ENCODE measurements around the gene BTC. TPM values are rescaled to one million over a fixed set of nuclear protein-coding genes. Genes with fewer than 3 reads are reported as not detected.

BTC gene
- total RNA-seq, 2 donors from 2014 or later, result not detected

DNA sequence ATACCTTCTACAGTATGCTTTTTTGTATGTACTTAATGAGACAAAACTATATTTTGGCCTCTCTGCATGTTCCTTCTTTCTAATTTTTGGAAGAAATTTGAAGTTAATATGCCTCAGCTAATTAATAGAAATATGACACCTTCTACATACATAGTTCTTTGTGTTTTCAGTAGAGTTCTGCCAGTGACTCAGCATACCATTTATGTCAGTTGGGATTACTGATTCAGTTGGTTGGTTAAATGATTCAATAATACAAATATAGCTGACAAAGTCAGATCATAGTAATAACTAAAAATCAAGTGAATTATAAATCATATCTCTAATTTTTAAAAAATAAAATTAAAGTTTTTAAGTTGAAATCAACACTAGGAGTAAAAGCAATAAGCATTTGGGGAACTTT, 16.8 kb downstream of the BTC start:
- no peaks in the 10 kb centered on the region for H3K27me3 Mint-ChIP-seq
- peaks cover 3% of the 10 kb centered on the region for H3K9me3 Mint-ChIP-seq
- no peak for ATAC-seq (replicated peaks)
- no peak overlapping the region for H3K27ac Mint-ChIP-seq
- H3K4me3 Mint-ChIP-seq, result no peak overlapping the region
- H3K4me1 Mint-ChIP-seq, result no peaks in the 10 kb centered on the region
- no peaks in the 10 kb centered on the region for H3K36me3 Mint-ChIP-seq (ENCODE audit: low read depth)

DNA sequence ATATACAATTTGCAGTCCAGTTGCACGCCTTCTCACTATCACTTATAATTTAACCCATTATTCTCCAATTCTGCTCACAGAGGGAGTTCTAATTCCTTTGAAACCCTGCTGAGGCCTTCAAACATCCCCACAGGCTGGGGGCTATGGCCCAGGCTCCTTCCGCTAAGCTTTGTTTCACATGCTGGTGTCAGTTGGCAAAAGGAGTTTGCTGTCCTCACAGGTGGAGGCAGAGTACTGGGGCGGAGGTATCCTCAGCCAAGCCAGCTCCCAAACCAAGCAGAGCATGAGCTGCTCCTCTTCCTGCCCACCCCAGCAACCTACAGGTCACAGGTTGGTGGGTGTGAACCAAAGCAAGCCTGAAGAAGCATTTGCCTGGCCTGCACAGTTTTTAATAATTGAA, 21.5 kb downstream of the BTC start:
- no peaks in the 10 kb centered on the region for H3K27me3 Mint-ChIP-seq
- no peak overlapping the region for H3K4me3 Mint-ChIP-seq
- no peak for ATAC-seq (replicated peaks)
- no peaks in the 10 kb centered on the region for H3K36me3 Mint-ChIP-seq (ENCODE audit: low read depth)
- no peaks in the 10 kb centered on the region for H3K4me1 Mint-ChIP-seq
- no peak overlapping the region for H3K27ac Mint-ChIP-seq
- H3K9me3 Mint-ChIP-seq, result no peaks in the 10 kb centered on the region

DNA sequence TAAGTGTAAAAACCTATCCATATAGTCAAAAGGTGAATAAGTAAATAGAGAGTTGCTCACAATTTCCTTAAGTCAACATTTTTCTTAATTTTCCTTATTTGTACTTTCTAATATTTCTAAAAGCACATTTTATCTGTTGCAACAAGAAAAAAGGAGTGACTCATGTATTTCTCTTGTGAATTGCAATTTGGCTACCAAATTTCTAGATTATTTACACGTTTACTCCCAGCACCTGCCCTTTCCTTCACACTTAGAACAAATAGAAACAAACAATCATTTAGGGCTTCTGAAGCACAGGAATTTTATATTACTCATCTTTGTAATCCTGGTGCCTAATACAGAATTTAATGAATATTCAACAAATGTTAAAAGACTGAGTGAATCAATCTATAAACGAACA, 22.2 kb downstream of the BTC start:
- H3K9me3 Mint-ChIP-seq, result no peaks in the 10 kb centered on the region
- H3K27ac Mint-ChIP-seq, result no peak overlapping the region
- ATAC-seq (replicated peaks), result no peak
- no peak overlapping the region for H3K4me3 Mint-ChIP-seq
- H3K27me3 Mint-ChIP-seq, result no peaks in the 10 kb centered on the region
- no peaks in the 10 kb centered on the region for H3K36me3 Mint-ChIP-seq (ENCODE audit: low read depth)
- H3K4me1 Mint-ChIP-seq, result no peaks in the 10 kb centered on the region

DNA sequence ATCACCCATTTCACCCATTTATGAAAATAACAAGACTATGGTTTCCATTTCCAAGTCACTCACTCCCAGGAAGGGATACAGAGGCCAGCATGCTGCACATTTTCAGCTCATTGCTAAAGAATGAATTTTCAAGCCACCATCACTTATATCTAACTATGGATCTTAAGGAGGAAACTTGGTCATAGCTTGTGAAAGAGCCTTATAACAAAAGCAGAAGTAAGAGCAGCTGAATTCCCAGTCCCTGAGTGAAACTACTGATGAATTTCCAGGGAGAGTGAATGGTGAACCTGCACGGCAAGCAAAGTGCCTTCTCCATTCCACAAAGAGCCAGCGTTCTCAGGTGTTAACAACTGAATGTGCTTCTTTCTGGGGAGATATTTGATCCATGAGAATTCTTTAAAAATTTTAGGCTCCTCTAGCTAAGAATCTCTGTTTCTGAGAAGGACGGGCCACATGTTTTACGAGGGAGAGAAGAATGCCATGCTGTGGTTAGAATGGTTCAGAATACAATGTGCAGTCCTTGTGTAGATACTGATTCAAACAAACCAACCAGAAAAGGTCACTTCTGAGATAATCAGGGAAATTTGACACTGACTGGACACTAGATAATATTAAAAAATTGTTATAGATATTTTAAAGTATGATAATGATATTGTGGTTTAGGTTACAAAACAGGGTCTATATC, 24.0 kb downstream of the BTC start:
- no peak overlapping the region for H3K4me3 Mint-ChIP-seq
- H3K27me3 Mint-ChIP-seq, result no peaks in the 10 kb centered on the region
- H3K9me3 Mint-ChIP-seq, result no peaks in the 10 kb centered on the region
- H3K36me3 Mint-ChIP-seq (ENCODE audit: low read depth), result no peaks in the 10 kb centered on the region
- no peak for ATAC-seq (replicated peaks)
- H3K27ac Mint-ChIP-seq, result no peak overlapping the region
- H3K4me1 Mint-ChIP-seq, result no peaks in the 10 kb centered on the region

DNA sequence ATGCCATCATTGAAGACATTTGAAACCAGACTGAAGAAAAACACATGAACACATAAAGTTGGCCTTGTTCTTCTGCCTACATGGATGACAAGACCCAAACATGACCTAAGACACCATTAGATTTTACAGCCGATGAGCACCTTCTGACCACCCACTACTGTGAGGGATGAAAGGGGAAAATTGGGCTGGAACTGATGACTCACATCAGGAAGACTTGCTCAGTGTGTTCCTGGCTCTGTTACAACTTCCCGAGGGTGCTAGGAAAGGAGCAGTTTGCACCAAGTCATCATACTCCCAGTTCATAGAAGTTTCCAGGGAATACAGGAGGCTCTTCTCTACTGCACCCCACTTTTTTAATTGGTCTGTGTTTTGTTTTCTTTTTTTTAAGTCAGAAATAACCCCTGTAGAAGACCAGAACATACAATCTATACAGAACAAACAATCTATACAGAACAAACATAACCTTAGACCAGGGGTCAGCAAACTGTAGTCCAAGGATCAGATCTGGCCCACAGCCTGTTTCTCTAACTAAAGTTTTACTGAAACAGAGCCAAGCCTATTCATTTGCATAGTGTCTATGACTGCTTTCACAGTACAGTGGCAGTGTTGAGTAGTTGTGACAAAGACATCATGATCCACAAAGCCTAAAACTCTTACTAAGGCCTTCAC, 25.3 kb downstream of the BTC start:
- Mint-ChIP-seq H3K9me3 (no peaks in the 10 kb centered on the region), H3K27me3 (no peaks in the 10 kb centered on the region), H3K27ac (no peak overlapping the region), H3K4me1 (no peaks in the 10 kb centered on the region), H3K4me3 (no peak overlapping the region), H3K36me3 (ENCODE audit: low read depth) (no peaks in the 10 kb centered on the region)
- ATAC-seq (replicated peaks), result peak; percentile 28

DNA sequence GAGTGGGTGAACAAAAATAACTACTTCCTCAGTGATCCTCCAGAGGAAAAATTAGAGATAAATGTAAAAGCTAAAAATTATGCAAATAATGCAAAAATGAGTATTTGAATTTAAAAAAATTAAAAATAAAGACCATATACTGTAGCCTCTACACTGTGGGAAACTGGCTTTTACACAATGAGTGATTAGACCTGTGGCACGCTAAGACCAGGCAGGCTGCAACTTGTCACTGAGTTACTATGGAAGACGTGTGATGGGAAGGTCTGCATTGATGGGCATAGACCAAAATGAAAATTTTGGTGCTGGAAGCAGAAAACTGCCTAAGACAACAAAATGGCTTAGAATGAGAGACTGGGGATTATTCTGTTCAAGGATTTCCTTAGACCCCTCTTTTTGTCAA, 30.2 kb downstream of the BTC start:
- H3K27me3 Mint-ChIP-seq, result peaks cover 3% of the 10 kb centered on the region
- no peaks in the 10 kb centered on the region for H3K4me1 Mint-ChIP-seq
- H3K27ac Mint-ChIP-seq, result no peak overlapping the region
- H3K9me3 Mint-ChIP-seq, result no peaks in the 10 kb centered on the region
- ATAC-seq (replicated peaks), result no peak
- H3K4me3 Mint-ChIP-seq, result no peak overlapping the region
- no peaks in the 10 kb centered on the region for H3K36me3 Mint-ChIP-seq (ENCODE audit: low read depth)

DNA sequence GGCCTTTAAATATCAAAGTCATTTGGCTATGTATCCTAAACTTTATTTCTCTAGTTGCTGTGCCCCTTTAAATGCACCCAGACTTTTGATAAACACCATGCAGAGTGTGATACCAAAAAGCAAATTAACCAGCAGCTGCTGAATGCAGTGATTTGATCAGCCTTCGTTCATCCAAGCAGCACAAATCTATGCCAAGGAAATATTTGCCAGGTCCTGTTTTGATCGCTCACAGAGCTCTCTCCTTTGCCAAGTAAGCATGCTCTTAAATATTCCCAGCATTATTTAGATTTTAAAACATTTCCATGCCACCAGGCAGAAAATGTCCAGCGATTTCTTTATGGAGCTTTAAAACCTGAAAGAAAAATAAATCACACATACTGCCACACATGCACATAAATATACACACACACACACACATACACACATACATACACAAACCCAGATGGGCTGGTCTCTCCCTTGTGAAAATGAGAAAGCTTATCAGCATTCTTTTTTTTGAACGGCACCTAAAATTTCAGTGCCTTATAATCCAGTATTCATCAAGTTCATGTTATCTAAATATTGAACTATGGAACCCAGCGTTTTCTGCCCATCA, 35.7 kb downstream of the BTC start:
- H3K27me3 Mint-ChIP-seq, result peaks cover 3% of the 10 kb centered on the region
- no peak overlapping the region for H3K4me3 Mint-ChIP-seq
- H3K9me3 Mint-ChIP-seq, result no peaks in the 10 kb centered on the region
- no peaks in the 10 kb centered on the region for H3K4me1 Mint-ChIP-seq
- no peaks in the 10 kb centered on the region for H3K36me3 Mint-ChIP-seq (ENCODE audit: low read depth)
- H3K27ac Mint-ChIP-seq, result no peak overlapping the region
- ATAC-seq (replicated peaks), result no peak

DNA sequence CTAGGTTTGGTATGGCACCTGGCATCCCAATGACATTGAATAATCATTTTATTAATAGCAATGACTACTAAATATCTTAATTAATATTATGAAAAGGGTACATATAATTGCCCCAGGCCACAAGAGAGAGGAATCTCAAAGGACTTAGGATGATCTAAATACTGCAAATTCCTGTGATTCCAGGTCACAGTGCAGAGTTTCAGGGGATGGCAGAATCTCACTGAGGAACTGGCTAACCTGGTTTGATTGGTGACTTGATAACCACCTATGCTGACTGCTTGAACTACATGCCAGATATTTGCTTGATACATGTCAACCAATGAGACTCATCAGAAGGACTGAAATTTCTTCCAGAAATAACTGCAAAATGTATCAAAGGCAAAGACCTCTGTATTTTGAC, 37.2 kb downstream of the BTC start:
- no peak overlapping the region for H3K4me3 Mint-ChIP-seq
- no peaks in the 10 kb centered on the region for H3K9me3 Mint-ChIP-seq
- no peaks in the 10 kb centered on the region for H3K4me1 Mint-ChIP-seq
- no peaks in the 10 kb centered on the region for H3K27me3 Mint-ChIP-seq
- H3K27ac Mint-ChIP-seq, result no peak overlapping the region
- H3K36me3 Mint-ChIP-seq (ENCODE audit: low read depth), result no peaks in the 10 kb centered on the region
- no peak for ATAC-seq (replicated peaks)

DNA sequence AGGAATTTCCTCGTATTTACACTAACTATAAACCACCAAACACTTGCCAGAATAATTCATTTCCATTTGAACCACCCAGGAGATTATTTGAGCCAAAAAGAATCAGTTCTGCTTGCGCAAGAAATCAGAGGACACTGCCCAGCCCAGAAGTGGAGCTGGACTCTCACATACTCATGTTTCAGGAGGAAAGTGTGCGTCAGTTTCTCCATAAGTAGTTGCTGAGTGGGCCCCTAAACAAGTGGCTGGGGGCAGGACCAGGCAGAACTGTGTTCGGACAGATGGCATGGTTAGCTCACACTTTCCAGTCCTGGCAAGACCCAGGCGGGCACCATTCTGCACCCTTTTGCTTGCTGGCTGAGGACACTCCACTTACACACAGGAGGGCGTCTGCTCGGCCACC, 38.8 kb downstream of the BTC start:
- Mint-ChIP-seq H3K36me3 (ENCODE audit: low read depth) (no peaks in the 10 kb centered on the region), H3K9me3 (no peaks in the 10 kb centered on the region), H3K4me1 (no peaks in the 10 kb centered on the region), H3K27ac (no peak overlapping the region), H3K27me3 (peaks cover 3% of the 10 kb centered on the region), H3K4me3 (no peak overlapping the region)
- ATAC-seq (replicated peaks), result no peak

DNA sequence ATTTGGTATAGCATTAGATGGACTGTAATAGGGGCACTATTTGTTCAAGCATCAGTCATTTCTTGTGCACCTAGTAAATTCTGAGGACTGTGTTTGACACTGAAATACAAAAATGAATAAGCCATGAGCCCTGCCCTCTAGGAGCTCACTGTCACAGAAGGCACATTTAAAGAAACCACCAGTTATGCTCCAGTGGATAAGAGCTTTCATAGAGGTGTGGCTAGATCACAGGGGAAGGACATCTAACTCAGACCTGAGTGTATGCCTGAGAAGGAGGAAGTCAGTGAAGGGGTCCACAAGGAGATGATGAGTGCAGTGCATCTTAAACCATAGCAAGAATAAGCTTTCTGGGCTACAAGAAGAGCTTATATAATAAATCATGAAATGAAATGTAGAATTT, 40.1 kb downstream of the BTC start:
- H3K27ac Mint-ChIP-seq, result no peak overlapping the region
- no peak overlapping the region for H3K4me3 Mint-ChIP-seq
- H3K36me3 Mint-ChIP-seq (ENCODE audit: low read depth), result no peaks in the 10 kb centered on the region
- H3K9me3 Mint-ChIP-seq, result no peaks in the 10 kb centered on the region
- no peak for ATAC-seq (replicated peaks)
- peaks cover 3% of the 10 kb centered on the region for H3K27me3 Mint-ChIP-seq
- H3K4me1 Mint-ChIP-seq, result no peaks in the 10 kb centered on the region

DNA sequence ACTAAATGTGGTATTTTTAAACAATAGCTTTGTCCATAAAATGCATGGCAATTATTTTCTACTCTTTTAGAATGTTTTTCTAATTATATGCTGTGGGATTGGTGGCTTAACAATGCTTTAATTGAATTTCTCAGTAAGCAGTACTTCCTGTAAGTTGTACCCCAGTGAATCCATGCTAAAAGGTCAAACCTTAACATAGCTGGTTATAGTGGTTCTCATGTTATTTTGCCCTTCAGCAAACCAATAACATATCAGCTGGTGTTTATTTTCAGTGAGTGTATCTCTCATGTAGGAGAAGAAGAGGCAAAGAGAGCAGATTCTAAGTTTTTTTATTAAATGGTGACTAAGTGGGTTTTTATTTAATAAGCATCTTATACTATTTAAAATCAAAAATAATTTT, 41.5 kb downstream of the BTC start:
- Mint-ChIP-seq H3K36me3 (ENCODE audit: low read depth) (no peaks in the 10 kb centered on the region), H3K27ac (no peak overlapping the region), H3K4me3 (no peak overlapping the region), H3K27me3 (peaks cover 3% of the 10 kb centered on the region), H3K4me1 (no peaks in the 10 kb centered on the region), H3K9me3 (no peaks in the 10 kb centered on the region)
- no peak for ATAC-seq (replicated peaks)

DNA sequence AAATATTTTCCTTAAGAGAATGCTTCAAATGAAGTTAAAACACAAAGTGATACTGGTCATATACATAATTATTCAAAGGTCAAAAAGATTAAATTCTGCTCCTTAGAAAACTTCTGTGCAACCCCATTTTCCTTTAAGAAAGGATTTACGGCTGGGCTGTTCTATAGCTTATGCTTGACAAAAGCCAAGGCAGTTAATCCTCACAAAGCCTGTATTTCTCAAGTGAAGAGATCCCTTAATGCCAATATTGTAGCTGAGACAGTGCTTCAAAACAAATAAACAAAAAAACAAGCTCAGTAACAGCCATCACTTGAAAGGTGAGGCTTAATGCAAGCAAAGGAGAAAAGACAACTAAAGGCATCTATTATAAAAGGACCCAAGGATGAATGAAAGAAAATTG, 42.5 kb downstream of the BTC start:
- no peak overlapping the region for H3K4me3 Mint-ChIP-seq
- peaks cover 3% of the 10 kb centered on the region for H3K27me3 Mint-ChIP-seq
- H3K36me3 Mint-ChIP-seq (ENCODE audit: low read depth), result no peaks in the 10 kb centered on the region
- H3K9me3 Mint-ChIP-seq, result no peaks in the 10 kb centered on the region
- H3K27ac Mint-ChIP-seq, result no peak overlapping the region
- H3K4me1 Mint-ChIP-seq, result no peaks in the 10 kb centered on the region
- no peak for ATAC-seq (replicated peaks)

DNA sequence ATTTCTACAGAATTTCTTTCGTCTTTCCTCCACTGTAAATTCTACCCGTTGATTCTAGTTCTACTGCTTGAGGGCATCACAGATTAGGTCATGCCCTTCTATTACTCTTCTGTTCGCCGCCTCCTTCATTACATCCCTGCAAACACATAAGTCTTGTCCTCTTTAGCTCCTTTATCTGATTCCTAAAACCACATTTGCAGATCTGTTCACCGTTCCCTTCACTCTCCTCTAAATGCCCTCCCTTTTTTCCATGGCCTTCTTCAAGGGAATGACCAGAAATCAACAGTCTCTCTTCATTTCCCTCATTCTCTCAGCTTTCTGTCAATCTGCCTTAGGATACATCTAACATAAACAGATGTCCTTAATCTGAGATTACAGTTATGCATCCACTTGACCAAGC, 43.1 kb downstream of the BTC start:
- Mint-ChIP-seq H3K4me3 (no peak overlapping the region), H3K27me3 (peaks cover 3% of the 10 kb centered on the region), H3K9me3 (no peaks in the 10 kb centered on the region), H3K36me3 (ENCODE audit: low read depth) (no peaks in the 10 kb centered on the region), H3K27ac (no peak overlapping the region), H3K4me1 (no peaks in the 10 kb centered on the region)
- ATAC-seq (replicated peaks), result no peak

DNA sequence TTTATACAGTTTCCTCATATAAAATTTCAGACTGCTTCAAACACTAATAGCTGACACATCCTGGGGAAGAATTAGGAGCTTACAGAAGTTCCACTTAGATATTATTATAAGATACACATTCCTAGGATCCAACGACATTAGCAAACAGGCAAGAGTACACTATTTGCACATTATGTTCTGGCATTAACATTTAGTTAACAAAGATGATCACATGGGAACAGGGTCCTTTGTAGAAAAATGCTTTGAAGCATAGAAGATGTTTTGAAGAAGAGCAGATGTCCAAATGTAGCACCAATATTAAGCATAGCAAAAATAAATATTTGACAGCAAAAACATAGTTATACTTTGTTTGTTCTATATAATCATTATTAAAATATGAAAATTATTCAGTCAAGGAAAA, 52.1 kb downstream of the BTC start:
- Mint-ChIP-seq H3K9me3 (no peaks in the 10 kb centered on the region), H3K27ac (no peak overlapping the region), H3K4me3 (no peak overlapping the region), H3K36me3 (ENCODE audit: low read depth) (no peaks in the 10 kb centered on the region), H3K4me1 (no peaks in the 10 kb centered on the region), H3K27me3 (no peaks in the 10 kb centered on the region)
- no peak for ATAC-seq (replicated peaks)

DNA sequence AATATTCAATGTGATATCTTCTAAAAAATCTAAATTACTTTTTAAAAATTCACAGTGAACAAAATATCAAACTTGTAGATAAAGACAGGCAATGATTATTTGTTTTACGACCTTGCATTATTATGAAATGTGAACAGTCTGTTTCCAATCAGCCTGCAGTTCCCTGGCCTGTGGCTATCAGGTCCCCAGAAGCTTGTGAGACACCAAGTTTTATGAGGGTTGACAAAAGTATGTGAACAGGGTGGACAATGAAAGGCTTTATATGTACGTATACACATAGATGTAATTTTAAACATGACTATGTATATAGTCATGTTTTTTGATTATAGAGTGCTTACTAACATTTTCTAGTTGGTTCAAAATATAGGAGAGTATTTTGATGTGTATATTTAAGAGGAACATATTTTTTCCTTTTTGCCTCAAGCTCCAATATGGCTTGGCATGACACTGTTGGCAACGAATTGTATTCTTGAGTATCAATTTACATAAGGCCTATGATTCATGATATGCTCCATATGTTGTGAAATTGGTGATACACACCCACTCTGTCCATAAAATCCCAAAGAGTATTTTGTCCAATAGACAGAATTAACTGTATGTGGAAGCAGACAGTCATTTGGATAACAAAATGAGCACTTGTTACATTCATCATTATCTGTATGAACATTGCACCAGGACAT, 55.7 kb downstream of the BTC start:
- H3K27ac Mint-ChIP-seq, result no peak overlapping the region
- no peak overlapping the region for H3K4me3 Mint-ChIP-seq
- no peaks in the 10 kb centered on the region for H3K4me1 Mint-ChIP-seq
- ATAC-seq (replicated peaks), result no peak
- H3K36me3 Mint-ChIP-seq (ENCODE audit: low read depth), result no peaks in the 10 kb centered on the region
- H3K27me3 Mint-ChIP-seq, result no peaks in the 10 kb centered on the region
- no peaks in the 10 kb centered on the region for H3K9me3 Mint-ChIP-seq

All from activated T-helper 17 cell treated with anti-CD3 and anti-CD28 coated beads, Interleukin-2, amount 50 U/mL, for 72 hours (primary cell).